ENCODE results near the gene BPHL. TPM values are rescaled to one million over a fixed set of nuclear protein-coding genes. Genes with fewer than 3 reads are reported as not detected.

BPHL gene
- total and polyA plus RNA-seq, 2 of the 4 experiments (the other 2 are of a cell fraction): 14.7 to 16.3 TPM

- no peak overlapping the region for H3K14ac ChIP-seq (replicated peaks; ENCODE audit: low read depth, low read length)
- ChIA-PET POLR2A (ENCODE audit: unreplicated experiment) (no interaction called here), CTCF (no interaction called here)
- no peak overlapping the region for H3K4ac ChIP-seq (ENCODE audit: low read depth, low read length)
- no peak overlapping the region for H2AK5ac ChIP-seq (ENCODE audit: low read depth, low read length)
- no peak overlapping the region for H2AK9ac ChIP-seq (replicated peaks; ENCODE audit: low read depth, low read length, poor library complexity)
- H2BK20ac ChIP-seq (ENCODE audit: low read depth, low read length): no peak overlapping the region
- H3K79me1 ChIP-seq (ENCODE audit: low read depth in 1 of 2, low read length in 2 of 2): peaks cover 24 to 31% of the 10 kb centered on the region in 2 experiments
- intact Hi-C loops (cut with micrococcal nuclease) (no loop called here), in situ Hi-C loops (cut with MboI; ENCODE audit: low sequenced_read_pairs) (loop anchor here (25.0 kb wide), 1 partner anchor 878 kb away; no protein-coding TSS in a partner anchor), dilution Hi-C loops (cut with HindIII; ENCODE audit: low sequenced_read_pairs, unreplicated experiment) (no loop called here)
- no peak overlapping the region for H3K23ac ChIP-seq (ENCODE audit: low read depth, low read length)
- no peak overlapping the region for H3K4me3 ChIP-seq (ENCODE audit: insufficient read depth, low read depth, low read length)
- H2BK15ac ChIP-seq (ENCODE audit: low read depth, low read length): no peak overlapping the region
- no peak for ATAC-seq (ENCODE audit: low read depth)
- H3K9ac ChIP-seq (ENCODE audit: low read depth, low read length): no peak overlapping the region
- no peaks in the 10 kb centered on the region for H3K27me3 ChIP-seq (ENCODE audit: control insufficient read depth, insufficient read depth, low read length)
- H3K36me3 ChIP-seq (ENCODE audit: control insufficient read depth, insufficient read depth, low read length): peaks cover 48% of the 10 kb centered on the region
- H2BK120ac ChIP-seq (ENCODE audit: low read depth, low read length): no peak overlapping the region
- H3K9me1 ChIP-seq (ENCODE audit: insufficient read depth, low read length): 0 out of 2 replicates have a peak, but pooled peaks cover 3% of the 10 kb centered on the region
- no peak overlapping the region for H4K8ac ChIP-seq (ENCODE audit: low read depth in 2 of 2, low read length in 2 of 2)
- H2AFZ ChIP-seq (replicated peaks; ENCODE audit: low read length, poor library complexity): no peak overlapping the region
- 91% methylated on average over 6 of the region's 10 CpGs; no CpG with 5 or more reads in 1 of the 2 experiments for WGBS, 2 experiments (ENCODE audit: extremely low coverage in 2 of 2, insufficient read length in 1 of 2)
- no peaks in the 10 kb centered on the region for H3K4me1 ChIP-seq (ENCODE audit: control insufficient read depth, insufficient read depth, low read length)
- no peak overlapping the region for H4K91ac ChIP-seq (ENCODE audit: insufficient read depth, low read depth, low read length)
- H4K20me1 ChIP-seq (ENCODE audit: insufficient read depth, low read length): peaks cover 4% of the 10 kb centered on the region; the same call in 1 of the 2 replicates
- DNase-seq: no peak
- no peak overlapping the region for H3K18ac ChIP-seq (ENCODE audit: low read depth, low read length)
- no peaks in the 10 kb centered on the region for H3K9me3 ChIP-seq (ENCODE audit: control insufficient read depth, insufficient read depth, low read length)
- H3K56ac ChIP-seq (ENCODE audit: extremely low read depth, insufficient read depth, low read length): no peak overlapping the region
- TF ChIP-seq USF2 (IDR thresholded peaks at IDR 0.05; ENCODE audit: low read depth, low read length): no peak
- no peak overlapping the region for H3K27ac ChIP-seq (ENCODE audit: insufficient read depth, low read length)
- H4K5ac ChIP-seq (ENCODE audit: low read depth, low read length): no peak overlapping the region
- H2BK5ac ChIP-seq (ENCODE audit: low read depth, low read length, poor library complexity, severe bottlenecking): no peak overlapping the region
- H3K4me2 ChIP-seq (ENCODE audit: low read depth, low read length): no peak overlapping the region
- no TSS peak for BruUV-seq (replicated peaks)
Measured at GRCh38 chr6:3108746-3109414, 9.6 kb upstream of the BPHL start.

All from IMR-90 (cell line).